PC-3 (cell line): ENCODE results near the gene TAPT1. TPM values are rescaled to one million over a fixed set of nuclear protein-coding genes. Genes with fewer than 3 reads are reported as not detected.

ENCODE experiments used
- ATAC-seq: fragments of 200-7000 bp; cut with Tn5 transposase; 2 replicates; pipeline ENCODE4 v1.9.1; 2020; ENCODE audit warnings: mild to moderate bottlenecking, moderate library complexity
- BruUV-seq: library from RNA; stranded (reverse); fragments of 400-500 nt; replicated peaks from 2 replicates; lab custom pipeline; 2021; lab: Mats Ljungman, UMichigan
- CTCF ChIA-PET: fragments of 300-600 bp; sonication (Branson Sonifier 250); formaldehyde crosslinking; loops from one replicate; lab custom pipeline; 2022; ENCODE audit warnings: antibody characterized with exemption; lab: Charles Lee
- POLR2A ChIA-PET: fragments of 300-600 bp; sonication (Branson Sonifier 250); formaldehyde crosslinking; loops from one replicate; lab custom pipeline; 2022; ENCODE audit warnings: antibody characterized with exemption; ENCODE audit not compliant: unreplicated experiment; lab: Charles Lee
- DNase-seq: peaks from one replicate; pipeline ENCODE4 v3.0.0-alpha.2; 2015
- H2AFZ ChIP-seq: fragments of 300-600 bp; sonication (generic); 2 replicates; pipeline ENCODE4 v1.6.0; 2016; ENCODE audit warnings: antibody characterized with exemption, low read length
- H3F3A ChIP-seq: fragments of 300-600 bp; sonication (generic); one replicate; pipeline ENCODE4 v1.6.0; 2017; ENCODE audit warnings: antibody characterized with exemption, low read length, control low read depth, mild to moderate bottlenecking; ENCODE audit not compliant: unreplicated experiment
- H3K27ac ChIP-seq: fragments of 300-600 bp; sonication (generic); 2 replicates; pipeline ENCODE4 v1.5.1; 2016; ENCODE audit warnings: mild to moderate bottlenecking, low read length
- H3K27me3 ChIP-seq: fragments of 300-600 bp; sonication (generic); 2 replicates; pipeline ENCODE4 v1.6.1; 2016; ENCODE audit warnings: low read length, mixed read lengths
- H3K36me3 ChIP-seq: fragments of 300-600 bp; sonication (generic); 2 replicates; pipeline ENCODE4 v1.6.1; 2016; ENCODE audit warnings: low read depth, mixed run types, low read length, mixed read lengths
- H3K4me1 ChIP-seq: fragments of 300-600 bp; sonication (generic); 2 replicates; pipeline ENCODE4 v1.5.1; 2016; ENCODE audit warnings: low read length; ENCODE audit not compliant: insufficient read depth
- H3K4me2 ChIP-seq: fragments of 300-600 bp; sonication (generic); 2 replicates; pipeline ENCODE4 v1.6.0; 2016; ENCODE audit warnings: low read length
- H3K4me3 ChIP-seq: fragments of 300-600 bp; sonication (generic); 2 replicates; pipeline ENCODE4 v1.5.1; 2016; ENCODE audit warnings: mild to moderate bottlenecking, low read length, mixed read lengths
- H3K79me2 ChIP-seq: fragments of 300-600 bp; sonication (generic); 2 replicates; pipeline ENCODE4 v1.6.1; 2017; ENCODE audit warnings: low read length, mixed read lengths
- H3K9ac ChIP-seq: fragments of 300-600 bp; sonication (generic); 2 replicates; pipeline ENCODE4 v1.6.0; 2016; ENCODE audit warnings: mild to moderate bottlenecking, low read length
- H3K9me2 ChIP-seq: fragments of 300-600 bp; sonication (generic); replicated peaks from 2 replicates; pipeline ENCODE4 v1.6.1; 2016; ENCODE audit warnings: mixed run types, low read length, mixed read lengths
- H3K9me3 ChIP-seq: fragments of 300-600 bp; sonication (generic); 2 replicates; pipeline ENCODE4 v1.6.1; 2016; ENCODE audit warnings: low read length, mixed read lengths
- H4K20me1 ChIP-seq: fragments of 300-600 bp; sonication (generic); 2 replicates; pipeline ENCODE4 v1.6.1; 2016; ENCODE audit warnings: low read length, mixed read lengths
- EZH2 ChIP-seq: fragments of 300-600 bp; sonication (generic); IDR thresholded peaks from one replicate; pipeline ENCODE4 v1.6.1; 2017; ENCODE audit warnings: antibody characterized with exemption, mild to moderate bottlenecking, low read length; ENCODE audit not compliant: unreplicated experiment
- EZH2phosphoT487 ChIP-seq: fragments of 300-600 bp; sonication (generic); IDR thresholded peaks from 2 replicates; pipeline ENCODE4 v1.6.1; 2018; ENCODE audit warnings: mild to moderate bottlenecking, antibody characterized with exemption, low read length, borderline replicate concordance
- intact Hi-C: fragments of 100-400 bp; cut with micrococcal nuclease; formaldehyde crosslinking; loops from 2 replicates; pipeline ENCODE4 v1.9.0; 2023
- total RNA-seq: library from RNA; depleted of rRNA; stranded (reverse); fragments of >200 nt; gene quantifications from 2 replicates; pipeline ENCODE4 v1.2.3, GENCODE V29; 2014
- TF ChIP-seq, protein P1 (sequence below): fragments of 300-600 bp; sonication (generic); conservative IDR thresholded peaks from 2 replicates; pipeline ENCODE4 v1.5.1; 2017; ENCODE audit warnings: antibody characterized with exemption, low read depth, mild to moderate bottlenecking, low read length

TAPT1 gene
- total RNA-seq, 1 experiment from 2014 or later: 8.7 TPM

DNA sequence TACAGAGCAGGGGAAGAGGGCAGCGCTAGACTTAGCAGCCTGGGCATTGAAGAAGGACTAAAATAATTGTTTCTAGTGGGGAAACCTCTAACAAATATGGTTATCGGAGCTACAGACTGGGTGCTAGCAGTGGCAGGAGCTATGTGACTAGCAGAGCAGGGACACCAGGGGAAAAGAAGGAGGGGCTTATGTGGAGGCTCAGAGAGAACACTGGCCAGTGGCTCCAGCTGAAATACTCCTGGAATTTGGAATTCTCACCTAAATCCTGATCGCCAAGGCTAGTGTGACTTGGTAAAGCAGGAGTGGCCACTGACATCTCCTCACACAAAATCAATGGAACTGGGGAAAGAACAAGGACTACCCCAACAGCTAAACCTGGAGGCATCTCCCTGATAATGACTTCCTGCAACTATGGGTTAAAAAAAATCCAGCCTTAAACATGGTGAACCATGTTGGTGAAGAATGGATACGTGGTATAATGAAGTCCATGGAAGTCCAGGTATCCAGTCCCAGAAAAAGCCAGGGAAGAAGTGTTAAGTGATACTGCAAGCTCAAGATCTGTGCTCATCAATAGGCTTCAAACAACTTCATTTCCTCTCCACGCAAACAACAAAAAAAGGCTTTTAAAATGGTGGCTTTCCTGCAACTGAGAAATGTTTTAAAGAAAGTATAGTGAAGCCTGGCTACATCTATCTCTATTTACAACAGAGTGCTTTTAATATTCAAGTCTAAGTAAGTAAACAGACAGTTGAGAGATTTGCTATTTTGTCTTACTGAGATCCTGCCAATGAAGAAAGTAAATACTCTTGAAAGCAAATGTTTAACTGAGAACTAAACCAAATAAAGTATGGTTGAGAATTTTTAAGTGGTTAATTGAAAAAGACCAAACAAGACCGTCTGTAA is 1.8 kb downstream of the TAPT1 start:
- CTCF ChIA-PET: interaction anchor here (0.9 kb wide), 1 partner anchor 28 kb away, joined by 4 read pairs; no protein-coding TSS in a partner anchor
- DNase-seq (no peak), ATAC-seq (no peak)
- H3K27me3 ChIP-seq: no peaks in the 10 kb centered on the region
- intact Hi-C loops: loop anchor here (5.0 kb wide), 1 partner anchor 38 kb away; no protein-coding TSS in a partner anchor
- H3K79me2 ChIP-seq: peaks cover 72% of the 10 kb centered on the region
- POLR2A ChIA-PET: no interaction called here
- H3K4me3 ChIP-seq: peak overlapping the region; percentile 78
- TF ChIP-seq EZH2: no peak
- no peak for TF ChIP-seq EZH2phosphoT487
- TF ChIP-seq, protein P1, sequence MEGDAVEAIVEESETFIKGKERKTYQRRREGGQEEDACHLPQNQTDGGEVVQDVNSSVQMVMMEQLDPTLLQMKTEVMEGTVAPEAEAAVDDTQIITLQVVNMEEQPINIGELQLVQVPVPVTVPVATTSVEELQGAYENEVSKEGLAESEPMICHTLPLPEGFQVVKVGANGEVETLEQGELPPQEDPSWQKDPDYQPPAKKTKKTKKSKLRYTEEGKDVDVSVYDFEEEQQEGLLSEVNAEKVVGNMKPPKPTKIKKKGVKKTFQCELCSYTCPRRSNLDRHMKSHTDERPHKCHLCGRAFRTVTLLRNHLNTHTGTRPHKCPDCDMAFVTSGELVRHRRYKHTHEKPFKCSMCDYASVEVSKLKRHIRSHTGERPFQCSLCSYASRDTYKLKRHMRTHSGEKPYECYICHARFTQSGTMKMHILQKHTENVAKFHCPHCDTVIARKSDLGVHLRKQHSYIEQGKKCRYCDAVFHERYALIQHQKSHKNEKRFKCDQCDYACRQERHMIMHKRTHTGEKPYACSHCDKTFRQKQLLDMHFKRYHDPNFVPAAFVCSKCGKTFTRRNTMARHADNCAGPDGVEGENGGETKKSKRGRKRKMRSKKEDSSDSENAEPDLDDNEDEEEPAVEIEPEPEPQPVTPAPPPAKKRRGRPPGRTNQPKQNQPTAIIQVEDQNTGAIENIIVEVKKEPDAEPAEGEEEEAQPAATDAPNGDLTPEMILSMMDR: no peak
- no peaks in the 10 kb centered on the region for H3F3A ChIP-seq
- no peaks in the 10 kb centered on the region for H3K9me2 ChIP-seq
- H3K4me1 ChIP-seq: peaks cover 18% of the 10 kb centered on the region; the same call in 1 of the 2 replicates
- no peak overlapping the region for H3K27ac ChIP-seq
- no peaks in the 10 kb centered on the region for H3K9me3 ChIP-seq
- no peaks in the 10 kb centered on the region for H4K20me1 ChIP-seq
- no peak overlapping the region for H3K9ac ChIP-seq
- H3K36me3 ChIP-seq: no peaks in the 10 kb centered on the region
- no TSS peak for BruUV-seq
- H3K4me2 ChIP-seq: peak overlapping the region; percentile 83
- H2AFZ ChIP-seq: no peak overlapping the region

DNA sequence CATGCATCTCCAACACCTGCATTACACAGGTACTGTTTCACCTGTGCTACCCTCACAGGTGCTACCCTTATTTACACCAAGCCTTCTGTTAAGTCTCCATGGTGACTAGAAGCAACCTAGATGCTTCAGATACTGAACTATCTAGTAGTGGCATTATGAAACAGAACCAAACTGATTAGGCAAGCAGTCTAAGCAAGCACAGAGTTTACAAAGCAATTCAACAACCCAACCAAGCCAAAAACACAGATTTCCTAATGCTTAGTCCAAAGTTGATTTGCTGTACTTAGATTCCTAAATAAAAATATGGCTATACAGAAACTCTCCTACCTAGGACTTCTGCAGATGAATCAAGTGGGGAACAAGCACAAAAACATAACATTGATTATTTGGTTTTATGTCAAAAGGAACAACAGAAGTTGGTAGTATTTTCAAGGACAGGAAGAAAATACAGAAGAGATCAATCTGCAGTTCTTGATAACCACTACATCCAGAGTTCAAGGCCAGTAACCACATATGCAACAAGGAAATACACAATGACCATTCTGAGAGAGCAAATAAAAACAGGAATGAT is 3.2 kb downstream of the TAPT1 start:
- no peak for ATAC-seq
- TF ChIP-seq EZH2phosphoT487 (no peak), EZH2 (no peak)
- TF ChIP-seq, protein P1: no peak
- H3K36me3 ChIP-seq: no peaks in the 10 kb centered on the region
- ChIA-PET POLR2A (no interaction called here), CTCF (no interaction called here)
- intact Hi-C loops: no loop called here
- no peaks in the 10 kb centered on the region for H3K9me3 ChIP-seq
- H3K27ac ChIP-seq: no peak overlapping the region
- H4K20me1 ChIP-seq: no peaks in the 10 kb centered on the region; the same call in 1 of the 2 replicates
- H3K4me1 ChIP-seq: peaks cover 18% of the 10 kb centered on the region; the same call in 1 of the 2 replicates
- no peak overlapping the region for H3K4me3 ChIP-seq
- no peaks in the 10 kb centered on the region for H3F3A ChIP-seq
- H2AFZ ChIP-seq: no peak overlapping the region
- no TSS peak for BruUV-seq
- H3K27me3 ChIP-seq: no peaks in the 10 kb centered on the region
- H3K4me2 ChIP-seq: 0 out of 2 replicates have a peak overlapping the region, but pooled peaks have one; percentile 83
- peaks cover 78% of the 10 kb centered on the region for H3K79me2 ChIP-seq
- DNase-seq: no peak
- H3K9ac ChIP-seq: no peak overlapping the region
- no peaks in the 10 kb centered on the region for H3K9me2 ChIP-seq
